Upper lobe of left lung (tissue), 4 donors: ENCODE measurements around the gene PANK3.

ENCODE experiments used
- POLR2AphosphoS5 ChIP-seq, 2 donors: sonication (generic); formaldehyde crosslinking; IDR thresholded peaks; one replicate each; pipeline ENCODE4 v1.5.1; 2017; ENCODE audit warnings: antibody characterized with exemption in 2 of 2
- TF ChIP-seq, protein P1 (sequence below), 6 experiments: fragments of 450-650 bp in 4 of 6; fragments of 200-600 bp in 2 of 6; sonication (generic) in 2 of 6; IDR thresholded peaks; one replicate each; pipeline ENCODE4 v1.5.1; 2016 to 2019; ENCODE audit warnings: antibody characterized with exemption in 6 of 6

DNA sequence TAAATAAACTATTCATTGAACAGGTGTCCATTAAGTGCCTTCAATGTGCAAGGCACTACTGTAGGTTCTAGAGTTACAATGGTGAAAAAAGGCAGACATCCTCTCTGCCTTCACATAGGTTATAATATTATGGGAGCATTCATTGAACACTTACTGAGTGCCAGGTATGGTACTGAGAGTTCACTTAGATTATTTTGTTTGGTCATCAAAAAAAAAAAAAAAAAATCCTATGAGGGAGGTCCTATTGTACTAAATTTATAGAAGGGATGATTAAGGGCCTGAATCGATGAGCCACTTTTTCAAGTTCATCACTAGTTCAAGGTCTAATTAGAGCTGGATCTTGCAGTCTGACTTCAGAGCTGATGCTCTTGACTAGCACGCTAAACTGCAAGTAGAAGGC lies 22.8 kb upstream of the PANK3 start:
- TF ChIP-seq, protein P1, sequence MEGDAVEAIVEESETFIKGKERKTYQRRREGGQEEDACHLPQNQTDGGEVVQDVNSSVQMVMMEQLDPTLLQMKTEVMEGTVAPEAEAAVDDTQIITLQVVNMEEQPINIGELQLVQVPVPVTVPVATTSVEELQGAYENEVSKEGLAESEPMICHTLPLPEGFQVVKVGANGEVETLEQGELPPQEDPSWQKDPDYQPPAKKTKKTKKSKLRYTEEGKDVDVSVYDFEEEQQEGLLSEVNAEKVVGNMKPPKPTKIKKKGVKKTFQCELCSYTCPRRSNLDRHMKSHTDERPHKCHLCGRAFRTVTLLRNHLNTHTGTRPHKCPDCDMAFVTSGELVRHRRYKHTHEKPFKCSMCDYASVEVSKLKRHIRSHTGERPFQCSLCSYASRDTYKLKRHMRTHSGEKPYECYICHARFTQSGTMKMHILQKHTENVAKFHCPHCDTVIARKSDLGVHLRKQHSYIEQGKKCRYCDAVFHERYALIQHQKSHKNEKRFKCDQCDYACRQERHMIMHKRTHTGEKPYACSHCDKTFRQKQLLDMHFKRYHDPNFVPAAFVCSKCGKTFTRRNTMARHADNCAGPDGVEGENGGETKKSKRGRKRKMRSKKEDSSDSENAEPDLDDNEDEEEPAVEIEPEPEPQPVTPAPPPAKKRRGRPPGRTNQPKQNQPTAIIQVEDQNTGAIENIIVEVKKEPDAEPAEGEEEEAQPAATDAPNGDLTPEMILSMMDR (IDR thresholded peaks at IDR 0.05): no peak
- no peak for TF ChIP-seq POLR2AphosphoS5 (IDR thresholded peaks at IDR 0.05)
